PFSK-1 (cell line): ENCODE data around the gene FBXL7.

Experiments used
- FOXP2 ChIP-seq: optimal IDR thresholded peaks from 2 replicates; pipeline ENCODE3; 2011; ENCODE audit warnings: borderline replicate concordance, control low read depth, inconsistent platforms; ENCODE audit not compliant: insufficient read depth; ENCODE audit errors: extremely low read length, extremely low read depth
- REST ChIP-seq, 2 experiments: IDR thresholded peaks; 2 replicates each; pipeline versions ENCODE4 v1.6.1 to v1.8.0; 2011 to 2012; ENCODE audit warnings: low read depth in 2 of 2, low read length in 2 of 2, control low read depth in 1 of 2, inconsistent platforms in 1 of 2, mild to moderate bottlenecking in 1 of 2, moderate library complexity in 1 of 2; ENCODE audit not compliant: insufficient read depth in 1 of 2
- SIN3A ChIP-seq: IDR thresholded peaks from 2 replicates; pipeline ENCODE4 v1.6.1; 2012; ENCODE audit warnings: mild to moderate bottlenecking, low read length, moderate library complexity, borderline replicate concordance; ENCODE audit not compliant: insufficient read depth
- TAF1 ChIP-seq: IDR thresholded peaks from 2 replicates; pipeline ENCODE4 v1.6.1; 2012; ENCODE audit warnings: low read length, control low read depth, borderline replicate concordance; ENCODE audit not compliant: insufficient read depth

GRCh38 chr5:15520856-15521255, 20.9 kb downstream of the FBXL7 start:
- TF ChIP-seq FOXP2 (no peak), REST (IDR thresholded peaks at IDR 0.05; ENCODE audit: insufficient read depth in 1 of 2, low read depth in 2 of 2, low read length in 2 of 2) (no peak), SIN3A (no peak), TAF1 (no peak)
